ENCODE results near the gene ZMAT3.

DNA sequence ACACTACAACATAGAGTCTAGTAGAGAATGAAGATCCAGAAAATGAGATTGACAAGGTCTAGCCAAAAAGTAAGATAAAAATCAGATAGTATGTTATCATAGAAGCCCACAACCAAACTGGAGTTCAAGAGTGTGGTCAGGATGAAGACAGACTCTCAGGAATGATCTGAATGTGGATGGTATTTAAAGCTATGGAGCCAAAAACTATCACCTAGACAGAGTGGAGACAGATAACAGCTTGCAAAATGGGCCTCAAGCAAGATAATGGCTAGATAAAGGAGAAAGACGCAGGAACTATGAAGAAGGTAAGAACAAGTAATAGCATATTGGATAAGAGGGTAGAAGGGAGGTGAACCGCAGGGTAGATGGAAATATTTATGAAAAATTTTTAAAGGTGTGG, 35.4 kb downstream of the ZMAT3 start:
- TF ChIP-seq, protein P1, sequence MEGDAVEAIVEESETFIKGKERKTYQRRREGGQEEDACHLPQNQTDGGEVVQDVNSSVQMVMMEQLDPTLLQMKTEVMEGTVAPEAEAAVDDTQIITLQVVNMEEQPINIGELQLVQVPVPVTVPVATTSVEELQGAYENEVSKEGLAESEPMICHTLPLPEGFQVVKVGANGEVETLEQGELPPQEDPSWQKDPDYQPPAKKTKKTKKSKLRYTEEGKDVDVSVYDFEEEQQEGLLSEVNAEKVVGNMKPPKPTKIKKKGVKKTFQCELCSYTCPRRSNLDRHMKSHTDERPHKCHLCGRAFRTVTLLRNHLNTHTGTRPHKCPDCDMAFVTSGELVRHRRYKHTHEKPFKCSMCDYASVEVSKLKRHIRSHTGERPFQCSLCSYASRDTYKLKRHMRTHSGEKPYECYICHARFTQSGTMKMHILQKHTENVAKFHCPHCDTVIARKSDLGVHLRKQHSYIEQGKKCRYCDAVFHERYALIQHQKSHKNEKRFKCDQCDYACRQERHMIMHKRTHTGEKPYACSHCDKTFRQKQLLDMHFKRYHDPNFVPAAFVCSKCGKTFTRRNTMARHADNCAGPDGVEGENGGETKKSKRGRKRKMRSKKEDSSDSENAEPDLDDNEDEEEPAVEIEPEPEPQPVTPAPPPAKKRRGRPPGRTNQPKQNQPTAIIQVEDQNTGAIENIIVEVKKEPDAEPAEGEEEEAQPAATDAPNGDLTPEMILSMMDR (IDR thresholded peaks at IDR 0.05; ENCODE audit: low read length): no peak
- TF ChIP-seq EZH2 (optimal IDR thresholded peaks at IDR 0.05; ENCODE audit: low read depth, low read length): no peak
- no peak for TF ChIP-seq EZH2phosphoT487 (IDR thresholded peaks at IDR 0.05; ENCODE audit: low read length)

All from MM.1S (cell line).